ENCODE results near the gene PLS1.
"Not testable (repeated sequence)": the region's sequence is repeated elsewhere in the genome, so short reads cannot be mapped to it uniquely, and the experiment has no call there.

PLS1 gene

GRCh38 chr3:142576792-142577191 is 19.4 kb upstream of the PLS1 start:
- H3K27ac ChIP-seq (ENCODE audit: low read depth, low read length, severe bottlenecking): no peak overlapping the region
- no peak overlapping the region for H3K4me3 ChIP-seq (ENCODE audit: extremely low read depth, insufficient read depth, low read length, poor library complexity, severe bottlenecking)
- no peaks in the 10 kb centered on the region for H3K9me3 ChIP-seq (ENCODE audit: control insufficient read depth, low read length)
- H3K4me1 ChIP-seq (ENCODE audit: control insufficient read depth, insufficient read depth, low read length, poor library complexity, severe bottlenecking): no peaks in the 10 kb centered on the region
- no peaks in the 10 kb centered on the region for H3K36me3 ChIP-seq (ENCODE audit: control insufficient read depth, insufficient read depth, low read length)

DNA sequence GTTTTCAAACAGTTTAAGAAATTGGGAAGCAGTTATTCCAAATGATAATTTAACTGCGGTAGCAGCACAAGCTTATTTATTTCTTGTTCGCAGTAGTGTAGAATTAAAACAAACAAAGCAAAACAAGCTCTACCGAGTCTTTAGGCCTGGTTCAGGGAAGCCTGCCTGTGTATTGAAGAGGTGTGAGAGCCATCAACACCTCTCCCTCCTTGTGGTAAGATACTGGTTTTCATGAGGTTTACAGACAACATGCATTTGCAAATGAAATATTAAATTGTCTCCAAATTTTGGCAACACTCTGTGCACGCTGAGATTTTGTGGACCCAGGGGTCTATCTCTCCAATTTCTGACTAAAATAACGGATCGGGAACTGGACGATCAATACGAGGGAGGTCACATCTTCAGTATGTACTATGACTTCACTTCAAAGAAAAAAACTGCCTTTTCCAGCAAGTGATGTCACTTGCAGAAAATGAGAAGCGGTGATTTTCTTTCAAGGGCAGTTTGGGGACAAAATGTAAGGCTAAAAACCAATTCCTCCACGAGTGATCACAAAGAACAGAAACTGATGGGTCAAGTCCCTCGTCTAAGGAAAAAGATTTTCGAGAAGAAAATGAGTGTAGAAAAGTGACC is 18.4 kb upstream of the PLS1 start:
- WGBS, 2 experiments (ENCODE audit: insufficient coverage in 2 of 2): 0% methylated on average over 2 to 6 of the region's 12 CpGs

GRCh38 chr3:142578329-142579223 is 17.6 kb upstream of the PLS1 start, which contains the start of gene ATR:
TSS of gene ATR (minus strand) at chr3:142578733. CDS start at chr3:142578704, 29 bp downstream.
- Histone ChIP-seq H3K9me3 (ENCODE audit: control insufficient read depth, low read length) (no peaks in the 10 kb centered on the region), H3K4me3 (ENCODE audit: extremely low read depth, insufficient read depth, low read length, poor library complexity, severe bottlenecking) (peak within 1 kb of the TSS; percentile 85), H3K27ac (ENCODE audit: low read depth, low read length, severe bottlenecking) (peak within 1 kb of the TSS; percentile 92), H3K36me3 (ENCODE audit: control insufficient read depth, insufficient read depth, low read length) (no peaks in the 10 kb centered on the region), H3K4me1 (ENCODE audit: control insufficient read depth, insufficient read depth, low read length, poor library complexity, severe bottlenecking) (no peaks in the 10 kb centered on the region)
- 0% methylated on average over 63 of the region's 65 CpGs for WGBS, 2 experiments (ENCODE audit: insufficient coverage in 2 of 2)

More for the DNA sequence above, 18.4 kb upstream of the PLS1 start:
- Histone ChIP-seq H3K9me3 (ENCODE audit: control insufficient read depth, low read length) (no peaks in the 10 kb centered on the region), H3K27ac (ENCODE audit: low read depth, low read length, severe bottlenecking) (peak overlapping the region; percentile 92), H3K4me3 (ENCODE audit: extremely low read depth, insufficient read depth, low read length, poor library complexity, severe bottlenecking) (peak overlapping the region; percentile 85), H3K4me1 (ENCODE audit: control insufficient read depth, insufficient read depth, low read length, poor library complexity, severe bottlenecking) (no peaks in the 10 kb centered on the region), H3K36me3 (ENCODE audit: control insufficient read depth, insufficient read depth, low read length) (no peaks in the 10 kb centered on the region)

GRCh38 chr3:142580061-142580423 is 16.2 kb upstream of the PLS1 start:
- H3K4me3 ChIP-seq (ENCODE audit: extremely low read depth, insufficient read depth, low read length, poor library complexity, severe bottlenecking): no peak overlapping the region
- no peaks in the 10 kb centered on the region for H3K4me1 ChIP-seq (ENCODE audit: control insufficient read depth, insufficient read depth, low read length, poor library complexity, severe bottlenecking)
- WGBS, 2 experiments (ENCODE audit: insufficient coverage in 2 of 2): no CpG with 5 or more reads among the region's 1 CpG
- no peak overlapping the region for H3K27ac ChIP-seq (ENCODE audit: low read depth, low read length, severe bottlenecking)
- H3K36me3 ChIP-seq (ENCODE audit: control insufficient read depth, insufficient read depth, low read length): no peaks in the 10 kb centered on the region
- no peaks in the 10 kb centered on the region for H3K9me3 ChIP-seq (ENCODE audit: control insufficient read depth, low read length)

DNA sequence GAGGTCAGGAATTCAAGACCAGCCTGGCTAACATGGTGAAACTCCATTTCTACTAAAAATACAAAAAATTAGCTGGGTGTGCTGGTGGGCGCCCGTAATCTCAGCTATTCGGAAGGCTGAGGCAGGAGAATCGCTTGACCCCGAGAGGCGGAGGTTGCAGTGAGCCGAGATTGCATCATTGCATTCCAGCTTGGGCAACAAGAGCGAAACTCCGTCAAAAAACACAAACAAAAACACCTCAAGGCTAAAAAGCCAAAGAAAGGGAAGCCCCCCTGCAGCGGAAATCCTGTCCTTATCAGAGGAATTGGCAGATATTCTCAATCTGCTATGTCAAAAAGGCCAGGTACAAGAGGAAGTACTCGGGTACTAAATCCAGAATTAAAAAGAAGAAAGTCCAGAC is 15.1 kb upstream of the PLS1 start:
- 68% methylated on average over 8 to 9 of the region's 11 CpGs for WGBS, 2 experiments (ENCODE audit: insufficient coverage in 2 of 2)
- H3K36me3 ChIP-seq (ENCODE audit: control insufficient read depth, insufficient read depth, low read length); H3K9me3 ChIP-seq (ENCODE audit: control insufficient read depth, low read length); H3K4me1 ChIP-seq (ENCODE audit: control insufficient read depth, insufficient read depth, low read length, poor library complexity, severe bottlenecking); H3K4me3 ChIP-seq (ENCODE audit: extremely low read depth, insufficient read depth, low read length, poor library complexity, severe bottlenecking); H3K27ac ChIP-seq (ENCODE audit: low read depth, low read length, severe bottlenecking): not testable (repeated sequence)

- no peaks in the 10 kb centered on the region for H3K9me3 ChIP-seq (ENCODE audit: control insufficient read depth, low read length)
- no CpG with 5 or more reads among the region's 2 CpGs for WGBS, 2 experiments (ENCODE audit: insufficient coverage in 2 of 2)
- H3K4me1 ChIP-seq (ENCODE audit: control insufficient read depth, insufficient read depth, low read length, poor library complexity, severe bottlenecking): no peaks in the 10 kb centered on the region
- no peak overlapping the region for H3K27ac ChIP-seq (ENCODE audit: low read depth, low read length, severe bottlenecking)
- no peaks in the 10 kb centered on the region for H3K36me3 ChIP-seq (ENCODE audit: control insufficient read depth, insufficient read depth, low read length)
- no peak overlapping the region for H3K4me3 ChIP-seq (ENCODE audit: extremely low read depth, insufficient read depth, low read length, poor library complexity, severe bottlenecking)
Observed at GRCh38 chr3:142586803-142587406, 9.3 kb upstream of the PLS1 start.

- no peak overlapping the region for H3K27ac ChIP-seq (ENCODE audit: low read depth, low read length, severe bottlenecking)
- H3K4me1 ChIP-seq (ENCODE audit: control insufficient read depth, insufficient read depth, low read length, poor library complexity, severe bottlenecking): no peaks in the 10 kb centered on the region
- WGBS, 2 experiments (ENCODE audit: insufficient coverage in 2 of 2): 50 to 80% methylated on average over 1 of the region's 1 CpG
- no peaks in the 10 kb centered on the region for H3K36me3 ChIP-seq (ENCODE audit: control insufficient read depth, insufficient read depth, low read length)
- no peaks in the 10 kb centered on the region for H3K9me3 ChIP-seq (ENCODE audit: control insufficient read depth, low read length)
- H3K4me3 ChIP-seq (ENCODE audit: extremely low read depth, insufficient read depth, low read length, poor library complexity, severe bottlenecking): no peak overlapping the region
Observed at GRCh38 chr3:142588703-142589102, 7.5 kb upstream of the PLS1 start.

DNA sequence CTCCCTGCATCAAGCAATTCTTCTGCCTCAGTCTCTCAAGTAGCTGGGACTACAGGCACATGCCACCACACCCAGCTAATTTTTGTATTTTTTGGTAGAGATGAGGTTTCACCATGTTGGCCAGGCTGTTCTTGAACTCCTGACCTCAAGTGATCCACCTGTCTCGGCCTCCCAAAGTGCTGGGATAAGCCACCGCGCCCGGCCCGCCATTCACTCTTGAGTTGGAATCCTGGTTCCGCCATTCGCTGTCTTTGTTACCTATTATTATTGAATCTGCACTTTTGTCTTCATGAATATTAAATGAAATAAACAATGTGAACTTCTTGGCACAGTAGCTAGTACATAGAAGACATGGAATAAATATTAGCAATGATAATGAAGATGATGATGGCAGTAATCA is 3.9 kb upstream of the PLS1 start:
- H3K36me3 ChIP-seq (ENCODE audit: control insufficient read depth, insufficient read depth, low read length); H3K4me1 ChIP-seq (ENCODE audit: control insufficient read depth, insufficient read depth, low read length, poor library complexity, severe bottlenecking); H3K4me3 ChIP-seq (ENCODE audit: extremely low read depth, insufficient read depth, low read length, poor library complexity, severe bottlenecking); H3K27ac ChIP-seq (ENCODE audit: low read depth, low read length, severe bottlenecking); H3K9me3 ChIP-seq (ENCODE audit: control insufficient read depth, low read length): not testable (repeated sequence)
- WGBS, 2 experiments (ENCODE audit: insufficient coverage in 2 of 2): 100% methylated on average over 1 to 5 of the region's 7 CpGs

DNA sequence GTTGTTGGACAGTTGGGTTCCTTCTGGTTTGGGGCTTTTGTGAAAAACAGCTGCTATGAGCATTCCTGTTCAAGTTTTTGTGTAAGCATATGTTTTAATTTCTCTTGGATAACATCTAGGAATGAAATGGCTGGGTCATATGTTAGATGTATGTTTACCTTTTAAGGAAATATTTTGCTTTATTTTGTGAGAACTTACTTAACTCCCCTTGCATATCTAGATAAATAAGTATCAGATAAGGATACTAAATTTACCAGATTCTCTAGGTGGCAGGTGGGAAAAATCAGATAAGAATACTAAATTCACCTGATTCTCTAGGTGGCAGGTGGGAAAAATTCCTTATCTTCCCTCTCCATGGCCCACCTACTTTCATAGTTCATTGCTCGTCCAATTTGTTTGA is 1.1 kb upstream of the PLS1 start:
- Histone ChIP-seq H3K9me3 (ENCODE audit: control insufficient read depth, low read length) (no peaks in the 10 kb centered on the region), H3K27ac (ENCODE audit: low read depth, low read length, severe bottlenecking) (peak overlapping the region; percentile 92), H3K4me3 (ENCODE audit: extremely low read depth, insufficient read depth, low read length, poor library complexity, severe bottlenecking) (peak overlapping the region; percentile 67), H3K36me3 (ENCODE audit: control insufficient read depth, insufficient read depth, low read length) (no peaks in the 10 kb centered on the region), H3K4me1 (ENCODE audit: control insufficient read depth, insufficient read depth, low read length, poor library complexity, severe bottlenecking) (peaks cover 9% of the 10 kb centered on the region)
- WGBS, 2 experiments (ENCODE audit: insufficient coverage in 2 of 2): no CpG with 5 or more reads among the region's 1 CpG

- 26 to 29% methylated on average over 3 to 6 of the region's 7 CpGs for WGBS, 2 experiments (ENCODE audit: insufficient coverage in 2 of 2)
- Histone ChIP-seq H3K27ac (ENCODE audit: low read depth, low read length, severe bottlenecking) (peak overlapping the region; percentile 92), H3K9me3 (ENCODE audit: control insufficient read depth, low read length) (no peaks in the 10 kb centered on the region)
Observed at GRCh38 chr3:142595581-142595950, 627 bp upstream of the PLS1 start.

GRCh38 chr3:142596726-142597088 is 514 bp downstream of the PLS1 start:
- no peak overlapping the region for H3K27ac ChIP-seq (ENCODE audit: low read depth, low read length, severe bottlenecking)
- WGBS, 2 experiments (ENCODE audit: insufficient coverage in 2 of 2): 19 to 28% methylated on average over 4 of the region's 5 CpGs
- peak overlapping the region; percentile 67 for H3K4me3 ChIP-seq (ENCODE audit: extremely low read depth, insufficient read depth, low read length, poor library complexity, severe bottlenecking)
- no peaks in the 10 kb centered on the region for H3K36me3 ChIP-seq (ENCODE audit: control insufficient read depth, insufficient read depth, low read length)
- H3K9me3 ChIP-seq (ENCODE audit: control insufficient read depth, low read length): no peaks in the 10 kb centered on the region
- H3K4me1 ChIP-seq (ENCODE audit: control insufficient read depth, insufficient read depth, low read length, poor library complexity, severe bottlenecking): peaks cover 9% of the 10 kb centered on the region

More at GRCh38 chr3:142595581-142595950, 627 bp upstream of the PLS1 start:
- H3K4me3 ChIP-seq (ENCODE audit: extremely low read depth, insufficient read depth, low read length, poor library complexity, severe bottlenecking): peak overlapping the region; percentile 67
- no peaks in the 10 kb centered on the region for H3K36me3 ChIP-seq (ENCODE audit: control insufficient read depth, insufficient read depth, low read length)
- peaks cover 9% of the 10 kb centered on the region for H3K4me1 ChIP-seq (ENCODE audit: control insufficient read depth, insufficient read depth, low read length, poor library complexity, severe bottlenecking)
